Smooth muscle cell (in vitro differentiated cells): Measurements from ENCODE around the gene PHLDB3. TPM values are rescaled to one million over a fixed set of nuclear protein-coding genes. Genes with fewer than 3 reads are reported as not detected.
A peak's percentile ranks its signal among the peaks of the same experiment; 100 is the strongest.
"Not testable (repeated sequence)": the region's sequence is repeated elsewhere in the genome, so short reads cannot be mapped to it uniquely, and the experiment has no call there.

Source experiments
- DNase-seq: peaks from one replicate; lab custom pipeline; 2025; ENCODE audit not compliant: unreplicated experiment; lab: John Stamatoyannopoulos, UW
- H2AFZ ChIP-seq: fragments of 200-600 bp; sonication (generic); 2 replicates; pipeline ENCODE4 v1.6.0; 2016; ENCODE audit warnings: antibody characterized with exemption, low read depth, mild to moderate bottlenecking
- H3F3A ChIP-seq: fragments of 200-600 bp; sonication (generic); 2 replicates; pipeline ENCODE4 v1.6.0; 2017; ENCODE audit warnings: antibody characterized with exemption, low read depth
- H3K27ac ChIP-seq: fragments of 200-600 bp; sonication (generic); 2 replicates; pipeline ENCODE4 v1.5.1; 2016; ENCODE audit warnings: low read depth, mild to moderate bottlenecking
- H3K27me3 ChIP-seq: fragments of 200-600 bp; sonication (generic); 2 replicates; pipeline ENCODE4 v1.6.1; 2016; ENCODE audit warnings: low read depth, mild to moderate bottlenecking
- H3K36me3 ChIP-seq: fragments of 200-600 bp; sonication (generic); 2 replicates; pipeline ENCODE4 v1.5.1; 2016; ENCODE audit warnings: low read depth
- H3K4me1 ChIP-seq: fragments of 200-600 bp; sonication (generic); 2 replicates; pipeline ENCODE4 v1.5.1; 2016; ENCODE audit warnings: low read depth
- H3K4me2 ChIP-seq: fragments of 200-600 bp; sonication (generic); 2 replicates; pipeline ENCODE4 v1.6.0; 2016; ENCODE audit warnings: mild to moderate bottlenecking
- H3K4me3 ChIP-seq: fragments of 200-600 bp; sonication (generic); 2 replicates; pipeline ENCODE4 v1.5.1; 2016; ENCODE audit warnings: mild to moderate bottlenecking
- H3K79me2 ChIP-seq: fragments of 200-600 bp; sonication (generic); 2 replicates; pipeline ENCODE4 v1.6.0; 2016; ENCODE audit warnings: low read depth, mild to moderate bottlenecking
- H3K9ac ChIP-seq: fragments of 200-600 bp; sonication (generic); 2 replicates; pipeline ENCODE4 v1.6.0; 2016; ENCODE audit warnings: low read depth
- H3K9me3 ChIP-seq: fragments of 200-600 bp; sonication (generic); replicated peaks from 2 replicates; pipeline ENCODE4 v1.5.1; 2016; ENCODE audit warnings: low read depth
- H4K20me1 ChIP-seq: fragments of 200-600 bp; sonication (generic); 2 replicates; pipeline ENCODE4 v1.6.0; 2016; ENCODE audit warnings: low read depth
- WGBS: methylation state at CpG from one replicate; pipeline ENCODE4 v1.1.7; 2016; ENCODE audit warnings: low lambda C conversion rate; 5-methylcytosine and 5-hydroxymethylcytosine counted together
- polyA plus RNA-seq: library from polyadenylated mRNA; unstranded; fragments of >200 nt; fragmentation: Nextera tagmentation; extraction: Ambion mirVana; gene quantifications from 2 replicates; pipeline ENCODE4 v1.2.1, GENCODE V29; 2016
- total RNA-seq: library from RNA; depleted of rRNA; stranded (reverse); fragments of >200 nt; gene quantifications from 2 replicates; pipeline ENCODE4 v1.2.3, GENCODE V29; 2014
- TF ChIP-seq, protein P1 (sequence below): fragments of 200-600 bp; sonication (generic); IDR thresholded peaks from 2 replicates; pipeline ENCODE4 v1.5.1; 2017; ENCODE audit warnings: borderline replicate concordance, mild to moderate bottlenecking, antibody characterized with exemption; ENCODE audit not compliant: insufficient read depth, poor library complexity, severe bottlenecking

The PHLDB3 gene
- total and polyA plus RNA-seq, 2 experiments from 2014 or later = 7.2 to 8.6 TPM

DNA sequence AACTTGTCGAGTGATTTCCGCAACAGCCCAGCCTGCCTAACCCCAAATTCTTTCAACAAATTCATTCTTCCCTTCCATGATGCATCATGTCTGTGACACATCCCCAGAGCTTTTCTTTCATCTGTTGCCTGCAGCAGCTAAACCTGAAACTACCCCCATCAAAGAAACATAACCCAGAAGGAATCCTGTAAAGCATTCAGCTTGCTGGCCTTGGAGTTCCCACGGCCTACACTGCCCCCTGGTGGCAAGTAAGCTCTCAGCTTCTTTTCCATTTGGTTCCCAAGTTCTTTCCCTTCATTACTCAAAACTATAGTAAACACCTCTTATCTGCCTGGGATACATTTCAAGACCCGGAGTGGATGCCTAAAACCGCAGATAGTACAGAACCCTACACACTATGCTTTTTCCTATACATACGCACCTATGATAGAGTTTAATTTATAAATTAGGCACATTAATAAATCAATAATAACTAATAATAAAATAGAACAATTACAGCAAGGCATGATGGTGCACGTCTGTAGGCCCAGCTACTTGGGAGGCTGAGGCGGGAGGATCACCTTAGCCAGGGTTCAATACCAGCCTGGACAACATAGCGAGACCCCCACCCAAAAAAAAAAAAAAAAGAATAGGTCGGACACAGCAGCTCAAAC, 15.0 kb upstream of the PHLDB3 start:
- Histone ChIP-seq H3F3A (no peaks in the 10 kb centered on the region), H3K9ac (no peak overlapping the region), H3K27ac (peak overlapping the region; percentile 90), H3K36me3 (peaks cover 4% of the 10 kb centered on the region), H4K20me1 (peaks cover 19% of the 10 kb centered on the region), H3K4me1 (peaks cover 4% of the 10 kb centered on the region), H3K79me2 (peaks cover 22% of the 10 kb centered on the region), H3K9me3 (no peaks in the 10 kb centered on the region), H3K27me3 (no peaks in the 10 kb centered on the region), H2AFZ (no peak overlapping the region), H3K4me3 (no peak overlapping the region), H3K4me2 (peak overlapping the region; percentile 50)
- TF ChIP-seq, protein P1, sequence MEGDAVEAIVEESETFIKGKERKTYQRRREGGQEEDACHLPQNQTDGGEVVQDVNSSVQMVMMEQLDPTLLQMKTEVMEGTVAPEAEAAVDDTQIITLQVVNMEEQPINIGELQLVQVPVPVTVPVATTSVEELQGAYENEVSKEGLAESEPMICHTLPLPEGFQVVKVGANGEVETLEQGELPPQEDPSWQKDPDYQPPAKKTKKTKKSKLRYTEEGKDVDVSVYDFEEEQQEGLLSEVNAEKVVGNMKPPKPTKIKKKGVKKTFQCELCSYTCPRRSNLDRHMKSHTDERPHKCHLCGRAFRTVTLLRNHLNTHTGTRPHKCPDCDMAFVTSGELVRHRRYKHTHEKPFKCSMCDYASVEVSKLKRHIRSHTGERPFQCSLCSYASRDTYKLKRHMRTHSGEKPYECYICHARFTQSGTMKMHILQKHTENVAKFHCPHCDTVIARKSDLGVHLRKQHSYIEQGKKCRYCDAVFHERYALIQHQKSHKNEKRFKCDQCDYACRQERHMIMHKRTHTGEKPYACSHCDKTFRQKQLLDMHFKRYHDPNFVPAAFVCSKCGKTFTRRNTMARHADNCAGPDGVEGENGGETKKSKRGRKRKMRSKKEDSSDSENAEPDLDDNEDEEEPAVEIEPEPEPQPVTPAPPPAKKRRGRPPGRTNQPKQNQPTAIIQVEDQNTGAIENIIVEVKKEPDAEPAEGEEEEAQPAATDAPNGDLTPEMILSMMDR = peak; percentile 97
- DNase-seq = peak; percentile 25
- WGBS = 43% methylated on average over 10 of the region's 10 CpGs

DNA sequence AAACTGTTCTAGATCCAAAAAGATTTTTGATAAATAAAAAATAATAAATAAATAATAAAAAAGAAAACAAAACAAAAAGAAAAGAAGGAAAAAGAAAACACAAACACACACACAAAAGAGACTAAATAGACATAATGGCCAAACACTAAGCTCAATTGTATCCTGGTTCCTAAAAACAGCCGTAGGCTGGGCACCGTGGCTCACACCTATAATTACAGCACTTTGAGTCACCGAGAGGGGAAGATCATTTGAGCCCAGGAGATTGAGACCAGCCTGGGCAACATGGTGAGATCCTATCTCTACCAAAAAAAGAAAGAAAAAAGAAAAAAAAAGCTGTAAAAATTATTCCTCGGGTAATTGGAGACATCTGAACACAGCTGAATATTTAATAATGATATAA, 13.5 kb upstream of the PHLDB3 start:
- H2AFZ ChIP-seq = no peak overlapping the region
- H3K9ac ChIP-seq = no peak overlapping the region
- H3K79me2 ChIP-seq = peaks cover 14% of the 10 kb centered on the region
- no peak overlapping the region for H3K4me3 ChIP-seq
- H3K27me3 ChIP-seq = no peaks in the 10 kb centered on the region
- no peak for DNase-seq
- peaks cover 4% of the 10 kb centered on the region for H3K4me1 ChIP-seq
- no peaks in the 10 kb centered on the region for H3K9me3 ChIP-seq
- H4K20me1 ChIP-seq = peaks cover 18% of the 10 kb centered on the region
- H3K27ac ChIP-seq = peak overlapping the region; percentile 90
- TF ChIP-seq, protein P1 = no peak
- 64% methylated on average over 4 of the region's 4 CpGs for WGBS
- no peaks in the 10 kb centered on the region for H3F3A ChIP-seq
- no peak overlapping the region for H3K4me2 ChIP-seq
- H3K36me3 ChIP-seq = peaks cover 4% of the 10 kb centered on the region

DNA sequence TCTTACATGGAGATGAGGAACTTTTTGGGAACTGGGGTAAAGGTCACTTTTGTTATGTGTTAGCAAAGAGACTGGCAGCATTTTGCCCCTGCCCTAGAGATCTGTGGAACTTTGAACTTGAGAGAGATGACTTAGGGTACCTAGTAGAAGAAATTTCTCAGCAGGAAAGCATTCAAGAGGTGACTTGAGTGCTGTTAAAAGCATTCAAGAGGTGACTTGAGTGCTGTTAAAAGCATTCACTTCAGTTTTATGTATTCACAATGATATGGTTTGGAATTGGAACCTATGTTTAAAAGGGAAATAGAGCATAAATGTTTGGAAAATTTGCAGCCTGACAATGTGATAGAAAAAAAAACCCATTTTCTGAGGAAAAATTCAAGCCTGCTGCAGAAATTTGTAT, 7.9 kb upstream of the PHLDB3 start:
- not testable (repeated sequence) for H3K4me1 ChIP-seq, H3K9ac ChIP-seq, H3K4me3 ChIP-seq, H3K4me2 ChIP-seq, H3K27me3 ChIP-seq, H3K27ac ChIP-seq, H3K9me3 ChIP-seq, H2AFZ ChIP-seq, H3K79me2 ChIP-seq, DNase-seq, H3F3A ChIP-seq, H3K36me3 ChIP-seq
- peaks cover 14% of the 10 kb centered on the region for H4K20me1 ChIP-seq

DNA sequence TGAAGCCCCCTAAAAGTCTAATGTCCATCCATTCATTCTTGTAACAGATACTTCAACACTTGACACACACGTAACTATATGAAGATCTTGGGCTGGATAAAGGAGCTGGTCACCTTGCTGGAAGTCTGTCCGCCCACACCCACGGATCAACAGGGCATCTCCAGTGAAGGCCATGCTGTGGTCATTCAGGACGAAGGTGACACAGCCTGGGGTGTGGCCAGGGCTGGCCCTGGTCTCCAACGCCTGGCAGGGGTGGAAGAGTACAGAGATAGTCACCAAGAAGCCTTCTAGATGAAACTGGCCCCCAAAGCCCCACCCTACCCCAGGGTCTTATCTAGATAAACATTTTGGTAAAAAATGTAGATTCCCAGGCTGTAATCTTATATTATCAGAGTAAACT, 6.8 kb upstream of the PHLDB3 start:
- H4K20me1 ChIP-seq = peaks cover 14% of the 10 kb centered on the region
- H2AFZ ChIP-seq = no peak overlapping the region
- no peaks in the 10 kb centered on the region for H3F3A ChIP-seq
- H3K9me3 ChIP-seq = no peaks in the 10 kb centered on the region
- WGBS = 93% methylated on average over 5 of the region's 5 CpGs
- H3K4me2 ChIP-seq = no peak overlapping the region
- no peaks in the 10 kb centered on the region for H3K4me1 ChIP-seq
- H3K9ac ChIP-seq = no peak overlapping the region
- DNase-seq = no peak
- peaks cover 4% of the 10 kb centered on the region for H3K36me3 ChIP-seq
- H3K27me3 ChIP-seq = no peaks in the 10 kb centered on the region
- TF ChIP-seq, protein P1 = no peak
- H3K27ac ChIP-seq = no peak overlapping the region
- peaks cover 5% of the 10 kb centered on the region for H3K79me2 ChIP-seq
- H3K4me3 ChIP-seq = no peak overlapping the region
